HG02884 (cell line): ENCODE measurements around the gene NUS1.
"Not testable (repeated sequence)": the region's sequence is repeated elsewhere in the genome, so short reads cannot be mapped to it uniquely, and the experiment has no call there.

ENCODE experiments used
- ATAC-seq: cut with Tn5 transposase; IDR thresholded peaks from one replicate; pipeline ENCODE4 v1.9.1; 2021; ENCODE audit warnings: mild to moderate bottlenecking, moderate library complexity; ENCODE audit not compliant: unreplicated experiment

NUS1 gene

GRCh38 chr6:117706936-117707509 lies 31.8 kb downstream of the NUS1 start:
- ATAC-seq, result not testable (repeated sequence)

DNA sequence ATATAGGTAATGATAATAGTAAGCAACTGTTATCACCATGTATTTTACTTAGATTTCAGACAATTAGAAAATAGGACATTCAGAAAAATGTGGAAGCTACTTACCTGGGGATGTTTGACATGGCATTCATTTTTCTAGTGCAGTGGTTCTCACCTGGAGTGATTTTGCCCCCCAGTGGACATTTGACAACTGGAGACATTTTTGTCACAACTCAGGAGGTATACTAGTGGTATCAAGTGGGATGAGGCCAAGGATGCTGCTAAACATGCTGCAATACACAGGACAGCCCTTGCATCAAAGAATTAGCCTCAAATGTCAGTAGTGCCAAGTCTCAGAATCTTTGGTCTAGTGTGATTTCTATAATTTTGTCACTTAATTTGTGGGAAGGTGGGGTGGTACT lies 36.1 kb downstream of the NUS1 start:
- ATAC-seq, result no peak

GRCh38 chr6:117718895-117719294 lies 43.6 kb downstream of the NUS1 start:
- ATAC-seq, result no peak

DNA sequence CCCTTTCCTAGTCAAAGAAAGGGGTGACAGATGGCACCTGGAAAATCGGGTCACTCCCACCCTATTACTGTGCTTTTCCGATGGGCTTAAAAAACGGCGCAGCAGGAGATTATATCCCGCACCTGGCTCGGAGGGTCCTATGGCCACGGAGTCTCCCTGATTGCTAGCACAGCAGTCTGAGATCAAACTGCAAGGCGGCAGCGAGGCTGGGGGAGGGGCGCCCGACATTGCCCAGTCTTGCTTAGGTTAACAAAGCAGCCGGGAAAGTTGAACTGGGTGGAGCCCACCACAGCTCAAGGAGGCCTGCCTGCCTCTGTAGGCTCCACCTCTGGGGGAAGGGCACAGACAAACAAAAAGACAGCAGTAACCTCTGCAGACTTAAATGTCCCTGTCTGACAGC lies 46.3 kb downstream of the NUS1 start:
- ATAC-seq, result not testable (repeated sequence)

DNA sequence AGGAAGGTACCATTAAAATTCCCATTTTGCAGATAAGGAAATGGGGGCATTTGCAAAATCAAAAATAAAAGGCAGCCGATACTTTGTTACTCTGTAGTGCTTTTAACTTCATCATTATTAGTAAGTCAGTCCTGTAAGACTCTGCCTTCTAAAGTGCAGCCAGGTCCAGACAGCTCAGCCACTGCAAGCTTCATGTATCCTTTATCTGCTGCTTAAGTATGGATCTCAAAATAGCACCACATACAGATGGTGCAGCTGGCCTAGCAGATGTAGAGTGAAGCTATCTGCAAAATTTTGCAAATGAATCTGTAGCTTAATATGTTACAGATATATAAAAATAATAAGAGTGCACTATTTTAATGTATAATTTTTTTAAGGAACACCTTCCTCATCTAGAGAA lies 53.4 kb downstream of the NUS1 start:
- ATAC-seq, result no peak

DNA sequence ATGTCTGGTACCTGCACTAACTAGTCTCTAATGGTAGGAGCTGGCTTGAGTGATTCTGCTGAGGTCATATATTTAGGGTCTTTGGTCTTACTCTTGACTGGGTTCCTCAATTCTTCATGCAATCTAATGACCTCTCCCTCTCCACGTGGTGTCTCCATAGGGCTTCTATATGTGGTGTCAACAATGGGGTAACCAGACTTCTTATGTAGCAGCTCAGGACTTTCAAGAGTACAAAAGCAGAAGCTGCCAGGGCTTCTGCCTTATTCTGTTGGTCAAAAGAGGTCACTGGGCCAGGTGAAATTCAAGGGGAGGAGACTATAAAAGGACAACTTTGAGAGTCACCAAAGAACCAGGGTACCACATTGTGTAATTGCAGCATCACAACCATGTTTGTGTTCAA lies 54.3 kb downstream of the NUS1 start:
- ATAC-seq, result no peak

- no peak for ATAC-seq
Observed at GRCh38 chr6:117733341-117733740, 58.1 kb downstream of the NUS1 start.

GRCh38 chr6:117739869-117740268 lies 64.6 kb downstream of the NUS1 start:
- ATAC-seq, result no peak

DNA sequence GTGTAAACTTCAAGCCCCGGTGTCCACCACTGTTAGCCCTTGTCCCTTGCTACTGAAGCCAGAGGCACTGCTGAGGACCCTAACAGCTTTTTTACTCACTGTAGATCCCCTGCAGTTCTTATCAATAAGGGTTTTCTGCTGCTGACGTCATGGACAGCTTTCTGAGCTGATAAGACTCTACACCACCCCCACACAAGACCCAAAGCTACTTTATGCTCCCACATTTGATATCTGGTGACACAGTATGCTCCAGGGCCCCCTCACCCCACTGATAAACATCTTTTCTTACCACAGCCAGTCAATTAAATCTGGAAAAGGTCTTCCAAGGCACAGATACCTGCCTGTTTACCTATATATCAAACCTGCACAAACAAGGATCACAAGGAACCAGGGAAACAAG lies 65.3 kb downstream of the NUS1 start:
- no peak for ATAC-seq

DNA sequence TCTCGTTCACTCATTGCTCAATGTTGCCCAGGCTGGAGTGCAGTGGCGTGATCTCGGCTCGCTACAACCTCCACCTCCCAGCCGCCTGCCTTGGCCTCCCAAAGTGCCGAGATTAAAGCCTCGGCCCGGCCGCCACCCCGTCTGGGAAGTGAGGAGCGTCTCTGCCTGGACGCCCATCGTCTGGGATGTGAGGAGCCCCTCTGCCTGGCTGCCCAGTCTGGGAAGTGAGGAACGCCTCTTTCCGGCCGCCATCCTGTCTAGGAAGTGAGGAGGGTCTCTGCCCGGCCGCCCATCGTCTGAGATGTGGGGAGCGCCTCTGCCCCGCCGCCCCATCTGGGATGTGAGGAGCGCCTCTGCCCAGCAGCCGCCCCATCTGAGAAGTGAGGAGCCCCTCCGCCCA lies 75.4 kb downstream of the NUS1 start:
- ATAC-seq, result not testable (repeated sequence)
